Bronchial epithelial cell (primary cell): ENCODE data around the gene ADCY3. TPM values are rescaled to one million over a fixed set of nuclear protein-coding genes. Genes with fewer than 3 reads are reported as not detected.

Source experiments
- DNase-seq: peaks from one replicate; pipeline ENCODE4 v3.0.0-alpha.2; 2010; ENCODE audit warnings: low read depth
- FAIRE-seq: peaks from 2 replicates; lab custom pipeline; 2011; peaks lifted over from hg19 to GRCh38; lab: Jason Lieb, UNC
- H3K27me3 ChIP-seq: 2 replicates; pipeline ENCODE4 v1.5.1; 2011; ENCODE audit warnings: low read length; ENCODE audit not compliant: control insufficient read depth, insufficient read depth
- H3K36me3 ChIP-seq: 2 replicates; pipeline ENCODE4 v1.5.1; 2011; ENCODE audit warnings: low read length; ENCODE audit not compliant: control insufficient read depth, insufficient read depth
- H3K4me3 ChIP-seq: 2 replicates; pipeline ENCODE4 v1.5.1; 2011; ENCODE audit warnings: mild to moderate bottlenecking, low read depth, low read length, control low read depth
- CTCF ChIP-seq: IDR thresholded peaks from 2 replicates; pipeline ENCODE4 v1.5.1; 2011; ENCODE audit warnings: mild to moderate bottlenecking, moderate library complexity, low read length, control low read depth, inconsistent platforms; ENCODE audit not compliant: insufficient read depth, severe bottlenecking
- total RNA-seq: library from RNA; depleted of rRNA; stranded (reverse); fragments of >200 nt; gene quantifications from 2 replicates; pipeline ENCODE4 v1.2.1, GENCODE V29; 2014

Gene ADCY3
- total RNA-seq, 1 donor from 2014 or later, result 31.1 TPM

- FAIRE-seq (no peak), DNase-seq (no peak)
- no peak for TF ChIP-seq CTCF
- Histone ChIP-seq H3K27me3 (no peaks in the 10 kb centered on the region), H3K36me3 (no peaks in the 10 kb centered on the region), H3K4me3 (no peak overlapping the region)
Observed at GRCh38 chr2:24892928-24893327, 27.1 kb downstream of the ADCY3 start.

- no peak for TF ChIP-seq CTCF
- Histone ChIP-seq H3K36me3 (no peaks in the 10 kb centered on the region), H3K27me3 (no peaks in the 10 kb centered on the region), H3K4me3 (no peak overlapping the region)
- FAIRE-seq (no peak), DNase-seq (peak; percentile 33)
Observed at GRCh38 chr2:24891201-24891600, 28.8 kb downstream of the ADCY3 start.

GRCh38 chr2:24889221-24889620 lies 30.8 kb downstream of the ADCY3 start:
- Histone ChIP-seq H3K27me3 (no peaks in the 10 kb centered on the region), H3K4me3 (no peak overlapping the region), H3K36me3 (no peaks in the 10 kb centered on the region)
- DNase-seq (no peak), FAIRE-seq (no peak)
- no peak for TF ChIP-seq CTCF

- DNase-seq (no peak), FAIRE-seq (no peak)
- H3K36me3 ChIP-seq, result no peaks in the 10 kb centered on the region
- no peaks in the 10 kb centered on the region for H3K27me3 ChIP-seq
- H3K4me3 ChIP-seq, result no peak overlapping the region
- no peak for TF ChIP-seq CTCF
Observed at GRCh38 chr2:24888177-24888576, 31.9 kb downstream of the ADCY3 start.

- FAIRE-seq, result no peak
- TF ChIP-seq CTCF, result no peak
- H3K27me3 ChIP-seq, result no peaks in the 10 kb centered on the region
- no peak overlapping the region for H3K4me3 ChIP-seq
- DNase-seq, result no peak
- H3K36me3 ChIP-seq, result no peaks in the 10 kb centered on the region
Observed at GRCh38 chr2:24887307-24887874, 32.6 kb downstream of the ADCY3 start.

GRCh38 chr2:24886691-24887304 lies 33.2 kb downstream of the ADCY3 start:
- no peaks in the 10 kb centered on the region for H3K36me3 ChIP-seq
- no peak for TF ChIP-seq CTCF
- H3K27me3 ChIP-seq, result no peaks in the 10 kb centered on the region
- no peak for DNase-seq
- no peak overlapping the region for H3K4me3 ChIP-seq
- FAIRE-seq, result no peak
